HG03159 (cell line): ENCODE data around the gene NCAN.

Experiments
- ATAC-seq: cut with Tn5 transposase; IDR thresholded peaks from one replicate; pipeline ENCODE4 v1.9.1; 2021; ENCODE audit warnings: mild to moderate bottlenecking, moderate library complexity; ENCODE audit not compliant: unreplicated experiment

The NCAN gene

DNA sequence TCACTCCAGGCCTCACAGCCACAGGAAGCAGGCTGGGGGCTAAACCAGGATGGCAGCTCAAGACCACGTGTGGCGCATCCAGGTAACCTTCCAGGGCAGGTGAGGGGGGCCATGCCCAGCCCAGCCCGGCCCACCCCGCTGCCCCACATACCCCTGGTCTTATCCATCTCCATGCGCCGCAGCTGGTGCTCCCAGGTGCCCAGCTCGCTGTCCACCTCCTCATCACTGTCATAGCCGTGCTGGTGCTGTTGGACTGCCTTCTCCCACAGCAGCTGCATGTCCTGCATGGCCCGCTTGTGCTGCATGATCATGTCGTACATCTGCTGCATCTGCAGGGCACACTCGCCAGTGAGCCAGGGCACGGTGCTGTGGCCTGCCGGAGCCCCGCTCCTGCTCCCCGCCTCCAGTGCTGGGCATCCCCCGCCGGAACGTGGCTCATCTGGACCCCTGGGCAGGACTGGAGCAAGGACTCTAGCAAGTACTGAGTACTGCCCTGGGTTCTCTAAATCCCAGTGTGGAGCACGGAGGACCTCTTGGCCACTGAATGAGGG is 67.4 kb downstream of the NCAN start:
- ATAC-seq, result no peak

DNA sequence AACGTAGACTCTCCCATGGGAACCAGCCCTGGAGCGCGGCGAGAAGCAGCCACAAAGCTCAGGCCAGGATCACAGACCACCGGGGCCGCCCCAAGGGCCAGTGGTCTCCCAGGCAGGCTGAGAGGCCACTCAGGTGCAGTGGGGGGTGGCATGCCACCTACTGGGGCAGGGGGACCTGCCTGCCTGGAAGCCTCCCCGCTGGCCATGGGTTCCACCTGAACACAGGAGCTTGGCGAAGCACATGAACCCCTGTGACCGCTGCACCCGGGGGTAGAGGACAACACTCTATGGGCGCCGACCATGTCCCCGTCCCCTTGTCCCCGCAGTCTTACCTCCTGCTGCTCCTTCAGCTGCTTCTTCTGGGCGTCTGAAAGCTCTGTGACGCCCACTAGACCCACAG is 68.1 kb downstream of the NCAN start:
- ATAC-seq, result no peak

DNA sequence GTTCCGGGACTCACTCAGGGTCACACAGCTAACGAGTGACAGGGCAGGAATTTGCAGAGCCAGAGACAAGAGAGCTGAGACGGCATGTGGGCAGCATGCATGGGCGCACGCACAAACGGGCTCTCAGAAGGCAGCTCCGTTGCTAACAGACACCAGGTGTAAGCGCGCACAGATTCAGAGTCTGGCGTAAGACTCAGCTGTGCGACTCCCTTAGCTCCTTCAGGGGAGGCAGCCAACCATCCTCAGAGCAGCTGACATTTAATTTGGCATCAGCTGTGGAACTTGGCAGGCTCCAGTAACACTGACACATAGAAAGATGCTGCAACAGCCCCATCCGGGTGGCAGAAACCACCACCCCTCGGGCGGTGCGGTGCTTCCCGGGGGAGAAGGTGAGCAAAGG is 68.8 kb downstream of the NCAN start:
- ATAC-seq, result no peak

DNA sequence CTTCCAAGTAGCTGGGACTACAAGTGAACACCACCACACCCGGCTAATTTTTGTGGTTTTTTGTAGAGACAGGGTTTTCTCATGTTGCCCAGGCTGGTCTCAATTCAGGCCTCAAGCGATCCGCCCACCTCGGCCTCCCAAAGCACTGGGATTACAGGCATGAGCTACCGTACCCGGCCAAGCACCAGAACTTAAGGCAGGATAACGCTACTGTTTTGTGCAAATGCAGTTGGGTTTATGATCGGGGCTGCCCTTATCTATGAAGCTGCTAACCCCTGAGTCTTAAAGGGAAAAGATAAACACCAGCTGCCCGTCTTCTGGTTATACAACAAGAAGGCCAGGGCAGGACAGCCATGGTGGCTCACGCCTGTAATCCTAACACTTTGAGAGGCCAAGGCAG is 73.9 kb downstream of the NCAN start:
- no peak for ATAC-seq

DNA sequence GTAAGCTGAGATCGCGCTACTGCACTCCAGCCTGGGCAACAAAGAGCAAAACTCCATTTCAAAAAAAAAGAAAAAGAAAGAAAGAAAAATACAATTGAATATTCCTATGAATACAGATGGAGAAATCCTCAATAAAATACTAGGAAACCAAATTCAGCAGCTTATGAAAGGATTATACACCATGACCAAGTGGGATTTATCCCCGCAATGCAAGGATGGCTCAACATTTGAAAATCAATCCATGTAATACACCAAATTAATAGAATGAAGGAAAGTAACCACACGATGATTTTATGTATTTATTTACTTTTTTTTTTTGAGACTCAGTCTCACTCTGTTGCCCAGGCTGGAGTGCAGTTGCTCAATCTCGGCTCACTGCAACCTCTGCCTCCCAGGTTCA is 80.8 kb downstream of the NCAN start:
- ATAC-seq, result no peak

DNA sequence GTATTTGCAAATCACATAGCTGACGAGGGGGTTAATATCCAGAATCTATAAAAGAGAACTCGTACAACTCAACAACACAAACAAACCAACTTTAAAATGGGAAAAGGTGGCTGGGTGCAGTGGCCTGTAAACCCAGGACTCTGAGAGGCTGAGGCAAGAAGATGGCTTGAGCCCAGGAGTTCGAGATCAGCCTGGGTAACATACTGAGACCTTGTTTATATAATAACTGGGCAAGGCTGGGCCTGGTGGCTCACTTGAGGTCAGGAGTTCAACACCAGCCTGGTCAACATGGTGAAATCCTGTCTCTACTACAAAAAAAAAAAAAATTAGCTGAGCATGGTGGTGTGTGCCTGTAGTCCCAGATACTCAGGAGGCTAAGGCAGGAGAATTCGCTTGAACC is 83.2 kb downstream of the NCAN start:
- ATAC-seq, result no peak

DNA sequence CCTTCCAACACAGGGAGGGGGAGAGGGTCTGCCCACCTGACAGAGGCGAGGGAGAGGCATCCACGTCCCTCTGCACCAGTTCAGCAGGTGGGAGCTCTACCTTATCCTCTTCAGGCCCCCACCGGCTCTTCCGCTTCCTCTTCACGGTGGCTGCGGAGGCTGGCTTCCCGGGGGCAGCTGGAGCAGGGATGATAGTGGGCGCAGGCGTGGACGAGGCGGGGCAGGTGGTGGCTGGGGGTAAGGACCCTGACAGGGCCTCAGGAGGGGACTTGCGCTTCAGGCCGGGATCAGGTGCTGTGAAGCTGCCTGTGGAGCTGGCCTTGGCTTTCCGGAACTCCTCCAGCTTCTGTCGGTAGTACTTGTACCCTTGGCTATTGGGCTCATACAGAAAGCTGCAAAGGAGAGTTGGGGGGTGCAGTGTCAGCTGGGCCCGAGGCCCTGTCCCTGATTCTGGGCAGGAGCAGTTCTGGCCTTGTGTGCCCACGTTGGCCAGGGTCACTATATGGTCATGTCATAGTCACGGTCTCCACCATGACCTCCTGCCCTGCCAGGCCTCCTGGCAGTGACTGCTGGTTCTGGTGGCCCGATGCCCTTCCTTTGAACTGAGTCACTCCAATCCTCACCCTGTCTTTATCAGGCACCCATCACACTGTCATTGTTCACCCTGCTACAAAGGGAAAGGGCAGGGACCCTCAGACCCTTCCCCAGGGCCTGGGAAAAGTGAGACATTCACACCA is 85.4 kb downstream of the NCAN start:
- no peak for ATAC-seq

DNA sequence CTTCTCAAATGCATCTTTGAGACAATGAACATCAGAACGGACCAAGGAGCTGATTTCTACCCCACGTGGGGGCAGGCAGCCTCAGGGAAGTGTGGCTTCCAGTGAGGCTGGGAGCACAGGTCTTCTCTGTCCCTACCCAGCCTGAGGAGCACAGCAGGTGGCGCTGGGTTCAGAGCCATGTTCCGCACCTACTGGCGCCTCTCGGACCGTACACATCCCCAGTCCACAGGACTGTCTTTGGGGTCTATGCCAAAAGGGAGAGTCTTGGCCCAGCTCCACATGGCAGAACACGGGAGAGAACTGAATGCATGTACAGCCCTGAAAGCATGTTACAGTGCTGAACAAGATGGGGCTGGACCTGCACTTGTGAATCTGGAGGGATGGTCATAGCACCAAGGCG is 86.0 kb downstream of the NCAN start:
- no peak for ATAC-seq

DNA sequence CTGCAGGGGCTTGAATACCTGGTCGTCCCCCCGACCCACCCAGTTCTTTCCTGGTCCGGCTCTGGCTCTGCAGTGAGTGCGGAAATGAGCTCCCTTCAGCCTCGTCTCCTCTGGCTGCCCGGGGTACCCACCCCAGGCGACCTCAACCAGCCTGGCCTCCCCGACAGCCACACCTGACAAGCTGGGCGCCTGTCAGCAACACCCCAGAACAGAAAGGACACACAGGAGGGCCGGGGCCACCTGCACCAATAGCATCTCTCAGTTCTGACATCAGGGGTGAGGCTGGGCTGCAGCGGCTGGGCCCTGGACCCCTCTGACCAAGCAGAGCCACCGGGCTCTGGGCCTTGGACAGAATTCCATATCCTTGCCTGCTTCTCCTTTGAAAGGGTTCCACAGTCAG is 88.9 kb downstream of the NCAN start:
- no peak for ATAC-seq
